IPS-11a (cell line): ENCODE measurements around the gene LITAFD.
"Not testable (repeated sequence)": the region's sequence is repeated elsewhere in the genome, so short reads cannot be mapped to it uniquely, and the experiment has no call there.

Experiments used
- H3K4me3 ChIP-seq: one replicate; pipeline ENCODE4 v1.5.1; 2013; ENCODE audit warnings: low read depth, low read length, control low read depth

Gene LITAFD

DNA sequence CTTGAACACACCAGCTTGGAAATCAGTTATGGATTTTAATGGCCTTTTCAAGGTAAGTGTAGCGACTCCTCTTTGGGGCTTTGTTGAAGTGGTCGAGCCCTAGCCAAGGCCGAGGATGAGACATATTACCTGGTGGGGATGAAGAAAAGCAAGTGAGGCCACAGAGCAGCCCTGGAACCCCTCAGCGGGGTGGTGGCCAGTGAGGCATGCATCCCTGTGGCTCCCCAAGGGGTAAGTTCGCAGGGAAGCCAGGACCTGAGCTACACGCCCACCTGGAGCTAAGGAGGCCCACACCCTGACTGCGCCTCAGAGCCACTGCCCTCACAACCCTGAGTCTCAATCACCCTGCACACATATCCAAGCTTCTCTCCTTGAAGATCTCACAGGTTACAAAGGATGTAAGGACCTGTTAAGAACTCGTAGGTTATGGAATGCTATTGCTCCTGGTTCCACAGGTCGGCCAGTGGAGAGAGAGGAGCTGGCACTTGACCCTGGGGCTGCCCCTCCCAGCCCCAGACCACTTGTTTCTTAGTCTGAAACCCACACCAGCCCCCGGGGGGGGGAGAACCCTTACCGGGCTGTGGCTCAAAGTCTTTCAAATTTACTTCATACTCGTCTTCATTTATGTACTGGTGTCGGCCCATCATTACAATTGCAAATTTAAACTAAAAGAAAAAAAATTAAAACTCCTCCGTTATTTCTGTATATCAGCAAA is 12.0 kb downstream of the LITAFD start:
- no peak overlapping the region for H3K4me3 ChIP-seq

- no peak overlapping the region for H3K4me3 ChIP-seq
Observed at GRCh38 chr16:8894736-8895334, 12.7 kb downstream of the LITAFD start.

DNA sequence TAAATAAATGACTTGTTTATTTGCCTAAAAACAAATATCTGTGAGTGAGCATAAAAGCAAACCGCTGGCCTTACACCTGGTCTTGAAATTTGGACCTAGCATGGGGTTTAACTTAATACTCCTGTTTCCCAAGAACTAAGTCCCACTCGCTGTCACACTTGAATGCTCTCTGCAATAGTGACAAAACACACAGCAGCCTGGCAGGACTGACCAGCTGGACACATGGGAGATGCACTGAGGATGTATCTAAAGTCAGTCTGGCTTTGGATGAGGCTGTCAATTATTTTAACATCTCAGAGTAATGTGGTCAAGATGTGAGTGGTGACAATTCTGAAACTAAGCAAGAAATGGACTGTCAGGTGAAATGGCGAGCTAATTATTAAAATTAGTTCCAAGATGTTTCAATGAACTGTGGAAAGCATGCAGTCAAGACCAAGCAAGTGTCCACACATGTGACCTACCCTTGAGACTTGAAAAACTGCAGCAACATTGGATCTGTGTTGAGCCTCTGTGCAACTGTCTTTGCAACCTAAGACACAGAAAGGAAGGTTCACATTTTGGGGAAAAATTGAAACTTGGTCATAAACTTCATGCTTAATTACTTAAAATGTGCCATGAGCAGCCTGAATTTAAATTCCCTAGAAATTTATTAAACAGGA is 16.6 kb downstream of the LITAFD start:
- H3K4me3 ChIP-seq, result no peak overlapping the region

DNA sequence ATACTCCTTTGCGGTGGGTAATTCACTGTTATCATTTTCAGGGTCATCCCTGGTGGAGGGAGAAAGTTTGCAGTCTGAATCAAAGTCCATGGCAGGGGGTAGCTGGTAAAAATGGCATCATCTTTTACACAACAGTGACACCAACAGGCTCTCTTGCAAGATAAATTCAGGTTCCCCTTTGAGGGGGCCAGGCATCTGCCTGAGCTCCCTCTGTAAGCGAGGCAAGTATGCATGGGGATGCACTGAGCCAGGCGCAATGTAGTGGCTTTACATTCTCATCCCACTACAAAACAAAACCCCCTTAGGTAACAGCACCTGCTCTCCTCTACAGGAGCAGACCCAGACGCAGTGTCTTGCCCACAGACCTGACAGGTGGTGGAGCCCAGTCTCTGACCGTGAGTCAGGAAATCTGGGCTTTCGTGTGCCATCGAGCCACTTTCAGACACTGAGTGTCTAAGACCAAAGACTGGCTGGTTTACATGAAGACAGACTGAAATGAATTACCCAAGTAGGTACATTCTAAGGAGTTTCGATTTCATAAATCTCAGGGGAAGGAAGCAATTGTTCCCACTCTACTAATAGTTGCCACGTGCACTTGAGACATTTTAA is 17.7 kb downstream of the LITAFD start:
- H3K4me3 ChIP-seq, result no peak overlapping the region

- no peak overlapping the region for H3K4me3 ChIP-seq
Observed at GRCh38 chr16:8900343-8900742, 18.2 kb downstream of the LITAFD start.

- no peak overlapping the region for H3K4me3 ChIP-seq
Observed at GRCh38 chr16:8901320-8901861, 19.2 kb downstream of the LITAFD start.

DNA sequence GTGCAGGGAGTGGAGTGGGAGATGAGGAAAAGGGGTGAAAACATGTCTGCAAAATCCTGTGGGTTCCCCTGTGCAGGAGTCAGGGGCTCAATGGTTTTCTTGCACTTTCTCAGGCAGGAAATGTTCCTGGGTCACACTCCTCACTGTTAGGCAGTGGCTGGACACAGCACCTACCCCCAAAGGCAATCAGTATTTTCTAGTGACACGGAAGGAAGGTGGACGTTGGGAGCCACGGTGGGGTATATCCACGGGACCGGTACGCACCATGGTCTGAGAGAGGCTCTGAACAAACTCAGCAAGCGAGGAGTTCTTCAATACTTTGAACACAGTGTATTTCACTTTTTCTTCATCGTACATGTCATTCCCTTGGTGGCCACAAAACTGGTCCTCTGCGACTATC is 20.9 kb downstream of the LITAFD start:
- H3K4me3 ChIP-seq, result no peak overlapping the region

DNA sequence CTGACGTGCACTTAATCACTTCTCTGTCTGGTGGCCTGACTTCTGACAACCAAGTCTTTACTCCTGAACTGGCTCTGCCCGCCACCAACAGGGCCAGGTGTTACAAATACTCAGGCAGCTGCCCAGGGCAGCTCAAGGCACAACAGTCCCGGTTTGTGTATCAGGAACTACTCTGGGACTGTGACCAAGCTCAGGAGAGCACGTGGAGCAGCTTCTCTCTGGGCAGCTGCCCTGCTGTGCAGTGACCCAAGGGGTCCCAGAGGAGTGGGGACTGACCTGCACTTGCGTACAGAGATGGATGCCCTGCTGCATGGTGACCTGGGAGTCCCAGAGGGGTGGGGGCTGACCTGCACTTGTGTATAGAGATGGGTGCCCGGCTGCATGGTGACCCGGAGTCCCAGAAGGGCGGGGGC is 21.9 kb downstream of the LITAFD start:
- H3K4me3 ChIP-seq, result no peak overlapping the region

DNA sequence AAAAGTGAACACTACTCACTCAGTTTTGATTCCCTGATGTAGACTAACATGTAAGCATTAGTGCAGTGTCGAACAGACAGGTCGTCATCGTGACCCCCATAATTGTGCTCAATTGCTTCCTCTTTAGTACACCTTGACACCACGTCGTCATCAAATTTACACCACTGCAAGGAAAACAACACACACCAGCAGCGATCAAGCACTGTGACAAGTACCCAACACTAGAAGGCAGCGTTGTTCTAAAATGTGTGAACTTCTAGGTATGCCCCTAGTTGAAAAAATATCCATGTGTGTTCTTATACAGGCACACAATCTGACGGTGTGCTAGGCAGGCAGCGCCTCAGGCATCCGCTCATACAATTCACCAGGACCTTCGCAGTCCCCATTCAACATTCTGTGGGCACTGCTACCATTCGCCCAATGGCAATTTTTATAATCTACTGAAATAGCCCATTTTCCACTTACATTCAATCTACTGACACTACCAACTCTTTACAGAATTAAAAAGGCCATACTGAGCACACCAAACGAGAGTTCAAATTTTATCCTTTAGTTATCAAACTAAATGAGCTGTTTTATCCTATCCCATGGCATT is 23.1 kb downstream of the LITAFD start:
- no peak overlapping the region for H3K4me3 ChIP-seq

DNA sequence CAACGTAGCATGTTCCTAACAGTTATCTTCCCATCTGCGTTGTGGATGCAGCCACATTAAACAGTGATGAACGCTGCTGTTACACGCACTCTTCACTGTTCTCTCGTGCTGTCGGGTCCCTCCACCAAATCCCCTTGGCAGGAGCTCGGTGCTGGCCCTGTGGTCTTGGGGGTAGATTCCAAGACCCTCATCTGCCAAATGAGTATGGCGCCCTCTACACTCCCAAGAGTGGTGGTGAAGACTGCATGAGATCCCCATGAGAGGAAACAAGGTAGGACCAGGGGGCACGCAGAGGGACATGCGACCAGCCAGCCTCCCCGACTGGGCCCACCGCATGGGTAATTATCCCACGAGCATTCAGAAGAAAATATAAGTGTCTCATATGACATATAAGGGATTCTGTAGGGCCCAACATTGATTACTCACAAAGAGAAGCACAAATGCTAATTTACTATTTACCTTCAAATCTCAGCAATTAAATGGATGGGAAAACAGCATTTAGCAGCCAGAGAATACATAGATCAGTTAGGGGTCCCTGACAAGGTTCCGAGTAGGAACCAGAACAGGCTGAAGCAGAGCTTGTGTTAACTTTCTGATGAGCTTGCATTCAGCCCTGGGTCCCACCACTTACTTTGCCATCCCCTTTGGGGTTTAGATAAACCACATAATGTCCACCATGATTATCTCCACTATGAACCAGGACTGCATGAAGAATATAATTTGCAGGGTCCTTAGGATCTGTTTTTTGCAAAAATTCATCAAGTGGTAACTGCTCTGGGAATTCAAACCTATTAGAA is 23.8 kb downstream of the LITAFD start:
- H3K4me3 ChIP-seq, result no peak overlapping the region

GRCh38 chr16:8907096-8907495 is 24.9 kb downstream of the LITAFD start:
- no peak overlapping the region for H3K4me3 ChIP-seq

DNA sequence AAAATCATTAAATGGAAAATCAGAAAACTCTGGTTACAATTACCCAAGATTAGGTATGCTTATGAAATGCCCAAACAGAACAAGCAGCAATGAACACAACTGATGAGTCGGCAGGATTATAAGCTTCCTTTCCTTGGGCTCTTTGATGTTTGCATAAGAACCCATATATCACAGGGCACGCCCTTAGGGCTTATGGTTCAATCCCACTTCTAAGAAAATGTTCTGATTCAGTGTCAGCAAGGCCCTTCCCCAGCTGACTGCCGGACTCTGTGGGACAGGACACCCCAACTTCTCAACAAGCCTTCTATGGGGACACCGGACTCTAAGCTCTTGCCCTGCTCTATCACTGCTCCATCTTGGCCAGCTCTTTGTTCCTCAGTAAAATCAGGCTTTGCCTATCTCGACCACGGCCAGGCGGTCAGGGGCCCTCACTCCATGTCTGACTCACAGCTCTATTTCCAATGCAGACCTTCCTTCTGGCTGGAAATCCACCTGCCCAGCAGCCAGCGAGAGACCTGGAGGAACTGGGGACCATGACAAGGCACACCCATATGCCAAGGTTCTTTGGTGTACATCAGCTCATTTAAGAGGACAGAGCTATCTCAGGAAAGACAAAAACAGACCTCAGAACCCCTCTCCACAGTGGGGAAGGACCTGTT is 26.8 kb downstream of the LITAFD start:
- H3K4me3 ChIP-seq, result no peak overlapping the region

GRCh38 chr16:8910811-8911210 is 28.7 kb downstream of the LITAFD start:
- no peak overlapping the region for H3K4me3 ChIP-seq

- H3K4me3 ChIP-seq, result no peak overlapping the region
Observed at GRCh38 chr16:8912793-8913192, 30.6 kb downstream of the LITAFD start.

- H3K4me3 ChIP-seq, result no peak overlapping the region
Observed at GRCh38 chr16:8914098-8914497, 31.9 kb downstream of the LITAFD start.

DNA sequence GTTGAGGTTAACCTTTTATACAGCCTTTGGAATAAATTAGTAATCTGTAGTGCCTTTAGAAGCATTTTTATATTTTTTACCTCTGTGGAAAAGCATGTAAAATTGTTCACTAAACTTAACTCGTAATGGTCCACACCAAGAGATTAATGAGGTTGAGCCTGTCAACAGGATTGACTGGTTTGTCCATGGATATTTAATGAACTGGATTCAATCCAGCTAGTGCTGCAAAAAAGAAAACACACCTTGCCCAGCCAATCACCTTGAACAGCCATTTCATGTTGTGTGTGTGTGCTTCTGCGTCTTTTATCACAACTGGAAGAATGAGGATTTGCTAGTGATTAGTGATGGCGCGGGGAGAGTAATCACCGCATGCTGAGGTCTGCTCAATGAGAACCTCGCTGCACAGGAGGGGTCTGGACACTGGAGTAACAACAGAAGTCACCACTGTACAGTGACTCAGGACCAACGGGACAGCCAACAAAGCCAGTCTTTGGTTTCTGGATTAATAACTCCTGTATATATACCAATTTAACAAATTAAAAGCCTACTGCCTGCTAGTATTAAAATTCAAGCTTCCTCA is 33.7 kb downstream of the LITAFD start:
- H3K4me3 ChIP-seq, result no peak overlapping the region

DNA sequence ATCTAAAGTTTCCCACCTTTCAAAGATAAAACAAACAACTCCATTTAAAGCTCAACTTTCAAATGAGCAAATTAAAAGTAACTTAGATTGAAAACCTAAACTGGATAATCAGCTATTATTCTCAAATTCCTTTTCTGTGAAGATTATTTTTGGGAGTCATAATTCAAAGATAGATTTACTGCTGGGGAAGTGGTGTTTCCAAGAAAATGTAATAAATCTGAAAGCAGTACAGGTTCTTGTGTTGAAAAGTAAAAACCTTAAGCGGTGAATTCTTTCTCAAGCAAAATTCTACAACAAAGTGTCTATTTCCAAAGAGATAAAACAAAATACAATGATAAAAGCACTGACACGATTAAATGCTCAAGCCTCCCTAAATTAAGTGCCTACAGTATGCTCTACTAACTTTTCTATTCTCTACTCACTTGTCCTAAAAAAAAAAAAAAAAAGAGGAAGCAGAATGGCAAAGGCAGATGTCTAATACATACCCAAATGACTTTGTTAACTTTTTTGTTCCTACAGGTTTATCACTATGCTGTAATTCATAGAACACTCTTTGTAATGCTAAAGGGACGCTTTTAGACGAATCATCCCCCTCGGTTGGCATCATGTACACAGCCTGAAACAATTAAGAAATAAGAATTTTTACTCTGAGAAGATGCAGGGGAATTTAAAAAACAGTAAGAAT is 34.5 kb downstream of the LITAFD start:
- H3K4me3 ChIP-seq, result no peak overlapping the region

- not testable (repeated sequence) for H3K4me3 ChIP-seq
Observed at GRCh38 chr16:8917336-8917735, 35.2 kb downstream of the LITAFD start.
